Hepatocyte (in vitro differentiated cells): ENCODE results near the gene COX20.
"Not testable (repeated sequence)": the region's sequence is repeated elsewhere in the genome, so short reads cannot be mapped to it uniquely, and the experiment has no call there.

Experiments used
- CTCF ChIP-seq: fragments of 200-600 bp; sonication (generic); IDR thresholded peaks from 2 replicates; pipeline ENCODE4 v1.5.1; 2016; ENCODE audit warnings: antibody characterized with exemption, mild to moderate bottlenecking; ENCODE audit not compliant: poor library complexity
- EZH2 ChIP-seq: fragments of 200-600 bp; sonication (generic); IDR thresholded peaks from 2 replicates; pipeline ENCODE4 v1.6.1; 2016; ENCODE audit warnings: antibody characterized with exemption, mild to moderate bottlenecking, borderline replicate concordance
- EZH2phosphoT487 ChIP-seq: fragments of 200-600 bp; sonication (generic); IDR thresholded peaks from one replicate; pipeline ENCODE4 v1.6.1; 2018; ENCODE audit warnings: antibody characterized with exemption, mild to moderate bottlenecking, low read depth, moderate library complexity; ENCODE audit not compliant: unreplicated experiment, severe bottlenecking

GRCh38 chr1:244794516-244794915 is 40.9 kb upstream of the COX20 start:
- not testable (repeated sequence) for TF ChIP-seq CTCF, EZH2, EZH2phosphoT487
